ENCODE data around the gene AQP5. TPM values are rescaled to one million over a fixed set of nuclear protein-coding genes. Genes with fewer than 3 reads are reported as not detected.

AQP5 gene
- total and polyA plus RNA-seq, 4 donors = 0.08 to 1.2 TPM; not detected in 2

GRCh38 chr12:49939707-49940106, 22.0 kb upstream of the AQP5 start:
- no peaks in the 10 kb centered on the region for H3K36me3 ChIP-seq (ENCODE audit: control insufficient read depth in 1 of 2, insufficient read depth in 2 of 2, low read length in 1 of 2)
- no peaks in the 10 kb centered on the region for H3K9me3 ChIP-seq (ENCODE audit: control insufficient read depth, low read length)
- intact Hi-C loops (cut with DNase I) = no loop called here
- H3K4me3 ChIP-seq (ENCODE audit: low read length in 2 of 2) = no peak overlapping the region
- WGBS, 2 donors = 100% methylated on average over 1 of the region's 1 CpG
- H3K4me1 ChIP-seq (ENCODE audit: control insufficient read depth in 1 of 2, insufficient read depth in 2 of 2, low read length in 2 of 2) = no peaks in the 10 kb centered on the region
- ATAC-seq (ENCODE audit: low FRiP score) (no peak), DNase-seq (peak in 1 of 2 donors; percentile 42)
- H3K27ac ChIP-seq (ENCODE audit: low read depth in 1 of 2, low read length in 2 of 2) = no peak overlapping the region
- H3K27me3 ChIP-seq (ENCODE audit: control insufficient read depth in 1 of 2, insufficient read depth in 2 of 2, low read length in 1 of 2) = no peaks in the 10 kb centered on the region

- WGBS, 2 donors = 91% methylated on average over 13 of the region's 13 CpGs
- ATAC-seq (ENCODE audit: low FRiP score) (no peak), DNase-seq (peak in 1 of 2 donors; percentile 61)
- intact Hi-C loops (cut with DNase I) = no loop called here
- Histone ChIP-seq H3K27ac (ENCODE audit: low read depth in 1 of 2, low read length in 2 of 2) (no peak overlapping the region), H3K4me1 (ENCODE audit: control insufficient read depth in 1 of 2, insufficient read depth in 2 of 2, low read length in 2 of 2) (no peaks in the 10 kb centered on the region), H3K4me3 (ENCODE audit: low read length in 2 of 2) (no peak overlapping the region), H3K36me3 (ENCODE audit: control insufficient read depth in 1 of 2, insufficient read depth in 2 of 2, low read length in 1 of 2) (no peaks in the 10 kb centered on the region), H3K27me3 (ENCODE audit: control insufficient read depth in 1 of 2, insufficient read depth in 2 of 2, low read length in 1 of 2) (no peaks in the 10 kb centered on the region), H3K9me3 (ENCODE audit: control insufficient read depth, low read length) (no peaks in the 10 kb centered on the region)
Measured at GRCh38 chr12:49941556-49942511, 19.8 kb upstream of the AQP5 start.

GRCh38 chr12:49942512-49942893, 19.2 kb upstream of the AQP5 start:
- no peaks in the 10 kb centered on the region for H3K27me3 ChIP-seq (ENCODE audit: control insufficient read depth in 1 of 2, insufficient read depth in 2 of 2, low read length in 1 of 2)
- H3K27ac ChIP-seq (ENCODE audit: low read depth in 1 of 2, low read length in 2 of 2) = no peak overlapping the region
- H3K4me1 ChIP-seq (ENCODE audit: control insufficient read depth in 1 of 2, insufficient read depth in 2 of 2, low read length in 2 of 2) = no peaks in the 10 kb centered on the region
- no peak overlapping the region for H3K4me3 ChIP-seq (ENCODE audit: low read length in 2 of 2)
- 93 to 94% methylated on average over 3 of the region's 3 CpGs for WGBS, 2 donors
- DNase-seq (no peak), ATAC-seq (ENCODE audit: low FRiP score) (no peak)
- intact Hi-C loops (cut with DNase I) = no loop called here
- H3K36me3 ChIP-seq (ENCODE audit: control insufficient read depth in 1 of 2, insufficient read depth in 2 of 2, low read length in 1 of 2) = no peaks in the 10 kb centered on the region
- H3K9me3 ChIP-seq (ENCODE audit: control insufficient read depth, low read length) = no peaks in the 10 kb centered on the region

GRCh38 chr12:49942921-49943624, 18.6 kb upstream of the AQP5 start:
- H3K9me3 ChIP-seq (ENCODE audit: control insufficient read depth, low read length) = no peaks in the 10 kb centered on the region
- no peaks in the 10 kb centered on the region for H3K36me3 ChIP-seq (ENCODE audit: control insufficient read depth in 1 of 2, insufficient read depth in 2 of 2, low read length in 1 of 2)
- H3K27me3 ChIP-seq (ENCODE audit: control insufficient read depth in 1 of 2, insufficient read depth in 2 of 2, low read length in 1 of 2) = no peaks in the 10 kb centered on the region
- ATAC-seq (ENCODE audit: low FRiP score) (no peak), DNase-seq (peak in 1 of 2 donors; percentile 72)
- no peaks in the 10 kb centered on the region for H3K4me1 ChIP-seq (ENCODE audit: control insufficient read depth in 1 of 2, insufficient read depth in 2 of 2, low read length in 2 of 2)
- H3K27ac ChIP-seq (ENCODE audit: low read depth in 1 of 2, low read length in 2 of 2) = no peak overlapping the region
- H3K4me3 ChIP-seq (ENCODE audit: low read length in 2 of 2) = no peak overlapping the region
- intact Hi-C loops (cut with DNase I) = no loop called here
- 83 to 87% methylated on average over 14 of the region's 14 CpGs for WGBS, 2 donors

- no peak overlapping the region for H3K4me3 ChIP-seq (ENCODE audit: low read length in 2 of 2)
- WGBS, 2 donors = 97 to 100% methylated on average over 1 of the region's 1 CpG
- H3K9me3 ChIP-seq (ENCODE audit: control insufficient read depth, low read length) = no peaks in the 10 kb centered on the region
- no peak for ATAC-seq (ENCODE audit: low FRiP score)
- H3K4me1 ChIP-seq (ENCODE audit: control insufficient read depth in 1 of 2, insufficient read depth in 2 of 2, low read length in 2 of 2) = no peaks in the 10 kb centered on the region
- DNase-seq = no peak
- H3K27me3 ChIP-seq (ENCODE audit: control insufficient read depth in 1 of 2, insufficient read depth in 2 of 2, low read length in 1 of 2) = no peaks in the 10 kb centered on the region
- H3K27ac ChIP-seq (ENCODE audit: low read depth in 1 of 2, low read length in 2 of 2) = no peak overlapping the region
- H3K36me3 ChIP-seq (ENCODE audit: control insufficient read depth in 1 of 2, insufficient read depth in 2 of 2, low read length in 1 of 2) = no peaks in the 10 kb centered on the region
- intact Hi-C loops (cut with DNase I) = no loop called here
Measured at GRCh38 chr12:49943625-49943960, 18.1 kb upstream of the AQP5 start.

GRCh38 chr12:49944046-49944445, 17.6 kb upstream of the AQP5 start:
- H3K27me3 ChIP-seq (ENCODE audit: control insufficient read depth in 1 of 2, insufficient read depth in 2 of 2, low read length in 1 of 2) = no peaks in the 10 kb centered on the region
- ATAC-seq (ENCODE audit: low FRiP score) (no peak), DNase-seq (no peak)
- 93 to 95% methylated on average over 5 of the region's 5 CpGs for WGBS, 2 donors
- no peaks in the 10 kb centered on the region for H3K36me3 ChIP-seq (ENCODE audit: control insufficient read depth in 1 of 2, insufficient read depth in 2 of 2, low read length in 1 of 2)
- H3K4me3 ChIP-seq (ENCODE audit: low read length in 2 of 2) = no peak overlapping the region
- no peak overlapping the region for H3K27ac ChIP-seq (ENCODE audit: low read depth in 1 of 2, low read length in 2 of 2)
- intact Hi-C loops (cut with DNase I) = no loop called here
- H3K4me1 ChIP-seq (ENCODE audit: control insufficient read depth in 1 of 2, insufficient read depth in 2 of 2, low read length in 2 of 2) = no peaks in the 10 kb centered on the region
- H3K9me3 ChIP-seq (ENCODE audit: control insufficient read depth, low read length) = no peaks in the 10 kb centered on the region

- WGBS, 2 donors = 96 to 98% methylated on average over 3 of the region's 3 CpGs
Measured at GRCh38 chr12:49944718-49945117, 17.0 kb upstream of the AQP5 start.

GRCh38 chr12:49945394-49946080, 16.1 kb upstream of the AQP5 start:
- no peak overlapping the region for H3K4me3 ChIP-seq (ENCODE audit: low read length in 2 of 2)
- no peak overlapping the region for H3K27ac ChIP-seq (ENCODE audit: low read depth in 1 of 2, low read length in 2 of 2)
- DNase-seq = peak; percentile 87 to 96
- ATAC-seq (ENCODE audit: low FRiP score) = peak; percentile 87
- intact Hi-C loops (cut with DNase I) = no loop called here
- no peaks in the 10 kb centered on the region for H3K9me3 ChIP-seq (ENCODE audit: control insufficient read depth, low read length)
- H3K27me3 ChIP-seq (ENCODE audit: control insufficient read depth in 1 of 2, insufficient read depth in 2 of 2, low read length in 1 of 2) = no peaks in the 10 kb centered on the region
- 8 to 14% methylated on average over 28 of the region's 28 CpGs for WGBS, 2 donors
- H3K36me3 ChIP-seq (ENCODE audit: control insufficient read depth in 1 of 2, insufficient read depth in 2 of 2, low read length in 1 of 2) = no peaks in the 10 kb centered on the region
- H3K4me1 ChIP-seq (ENCODE audit: control insufficient read depth in 1 of 2, insufficient read depth in 2 of 2, low read length in 2 of 2) = no peaks in the 10 kb centered on the region

More at GRCh38 chr12:49944718-49945117, 17.0 kb upstream of the AQP5 start:
- Histone ChIP-seq H3K27me3 (ENCODE audit: control insufficient read depth in 1 of 2, insufficient read depth in 2 of 2, low read length in 1 of 2) (no peaks in the 10 kb centered on the region), H3K36me3 (ENCODE audit: control insufficient read depth in 1 of 2, insufficient read depth in 2 of 2, low read length in 1 of 2) (no peaks in the 10 kb centered on the region), H3K4me3 (ENCODE audit: low read length in 2 of 2) (no peak overlapping the region), H3K9me3 (ENCODE audit: control insufficient read depth, low read length) (no peaks in the 10 kb centered on the region), H3K27ac (ENCODE audit: low read depth in 1 of 2, low read length in 2 of 2) (no peak overlapping the region), H3K4me1 (ENCODE audit: control insufficient read depth in 1 of 2, insufficient read depth in 2 of 2, low read length in 2 of 2) (no peaks in the 10 kb centered on the region)
- DNase-seq = no peak
- intact Hi-C loops (cut with DNase I) = no loop called here
- ATAC-seq (ENCODE audit: low FRiP score) = no peak

Data from aorta (tissue), 5 donors.